ENCODE data around the gene CAPN1.
"Not testable (repeated sequence)": the region's sequence is repeated elsewhere in the genome, so short reads cannot be mapped to it uniquely, and the experiment has no call there.

DNA sequence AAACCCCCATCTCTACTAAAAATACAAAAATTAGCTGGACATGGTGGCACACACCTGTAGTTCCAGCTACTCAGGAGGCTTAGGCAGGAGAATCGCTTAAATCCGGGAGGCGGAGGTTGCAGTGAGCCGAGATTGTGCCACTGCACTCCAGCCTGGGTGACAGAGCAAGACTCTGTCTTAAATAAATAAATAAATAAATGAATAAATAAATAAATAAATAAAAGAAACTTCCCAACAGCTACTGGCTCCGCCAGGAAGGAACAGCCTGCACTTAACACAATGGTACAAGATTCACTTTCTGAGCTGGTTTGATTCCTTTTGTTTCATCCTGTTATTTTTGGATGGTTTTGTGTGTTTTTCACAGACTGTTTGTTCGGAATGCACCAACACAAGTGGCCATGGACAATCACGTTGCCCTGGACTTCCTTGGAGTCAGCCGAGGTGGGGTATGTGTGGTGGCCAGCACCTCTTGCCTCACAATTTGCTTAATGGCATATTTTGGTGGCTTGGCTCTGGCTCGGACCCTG lies 66.5 kb downstream of the CAPN1 start:
- TF ChIP-seq, protein P1, sequence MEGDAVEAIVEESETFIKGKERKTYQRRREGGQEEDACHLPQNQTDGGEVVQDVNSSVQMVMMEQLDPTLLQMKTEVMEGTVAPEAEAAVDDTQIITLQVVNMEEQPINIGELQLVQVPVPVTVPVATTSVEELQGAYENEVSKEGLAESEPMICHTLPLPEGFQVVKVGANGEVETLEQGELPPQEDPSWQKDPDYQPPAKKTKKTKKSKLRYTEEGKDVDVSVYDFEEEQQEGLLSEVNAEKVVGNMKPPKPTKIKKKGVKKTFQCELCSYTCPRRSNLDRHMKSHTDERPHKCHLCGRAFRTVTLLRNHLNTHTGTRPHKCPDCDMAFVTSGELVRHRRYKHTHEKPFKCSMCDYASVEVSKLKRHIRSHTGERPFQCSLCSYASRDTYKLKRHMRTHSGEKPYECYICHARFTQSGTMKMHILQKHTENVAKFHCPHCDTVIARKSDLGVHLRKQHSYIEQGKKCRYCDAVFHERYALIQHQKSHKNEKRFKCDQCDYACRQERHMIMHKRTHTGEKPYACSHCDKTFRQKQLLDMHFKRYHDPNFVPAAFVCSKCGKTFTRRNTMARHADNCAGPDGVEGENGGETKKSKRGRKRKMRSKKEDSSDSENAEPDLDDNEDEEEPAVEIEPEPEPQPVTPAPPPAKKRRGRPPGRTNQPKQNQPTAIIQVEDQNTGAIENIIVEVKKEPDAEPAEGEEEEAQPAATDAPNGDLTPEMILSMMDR (IDR thresholded peaks at IDR 0.05): not testable (repeated sequence)
- TF ChIP-seq POLR2A (IDR thresholded peaks at IDR 0.05): not testable (repeated sequence)

Measured in heart left ventricle (tissue), 13 donors.